H7 (cell line): Measurements from ENCODE around the gene NFIA. TPM values are rescaled to one million over a fixed set of nuclear protein-coding genes. Genes with fewer than 3 reads are reported as not detected.
"Not testable (repeated sequence)": the region's sequence is repeated elsewhere in the genome, so short reads cannot be mapped to it uniquely, and the experiment has no call there.

Experiments
- DNase-seq: peaks from one replicate; pipeline ENCODE4 v3.0.0; 2012
- H3K27me3 ChIP-seq: 2 replicates; pipeline ENCODE4 v1.6.0; 2011; ENCODE audit warnings: mild to moderate bottlenecking, low read length; ENCODE audit not compliant: control insufficient read depth, insufficient read depth
- H3K36me3 ChIP-seq: replicated peaks from 2 replicates; pipeline ENCODE4 v1.5.1; 2011; ENCODE audit warnings: low read length; ENCODE audit not compliant: control insufficient read depth, insufficient read depth
- H3K4me3 ChIP-seq: 2 replicates; pipeline ENCODE4 v1.5.1; 2011; ENCODE audit warnings: low read depth, mild to moderate bottlenecking, control low read depth, low read length, moderate library complexity; ENCODE audit not compliant: insufficient read depth
- total RNA-seq: library from RNA; depleted of rRNA; stranded (reverse); fragments of >200 nt; shearing (Covaris generic); gene quantifications from 2 replicates; pipeline ENCODE4 v1.2.3, GENCODE V29; 2014

Gene NFIA
- total RNA-seq, 1 experiment from 2014 or later, result 11.3 TPM

GRCh38 chr1:61116421-61116820, 34.1 kb downstream of the NFIA start:
- Histone ChIP-seq H3K36me3 (no peaks in the 10 kb centered on the region), H3K4me3 (no peak overlapping the region), H3K27me3 (no peaks in the 10 kb centered on the region)
- no peak for DNase-seq

DNA sequence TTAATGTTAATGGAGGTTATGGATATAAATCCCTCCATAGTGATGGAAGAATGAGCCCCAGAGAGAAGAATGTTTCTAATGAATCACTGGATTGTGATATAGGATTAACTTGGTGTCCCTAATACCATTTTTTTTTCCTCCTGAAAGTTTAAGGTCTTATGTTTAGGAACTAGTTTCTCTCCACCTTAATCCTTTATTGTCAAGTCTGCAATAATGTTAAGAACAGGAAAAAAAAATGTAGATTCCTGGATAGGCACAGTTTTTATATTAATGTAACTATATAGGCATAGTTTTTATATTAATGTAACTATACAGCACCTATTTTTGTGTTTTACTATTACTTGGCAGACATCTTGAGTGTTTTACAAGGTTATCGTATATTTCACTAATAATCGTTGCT, 34.9 kb downstream of the NFIA start:
- H3K36me3 ChIP-seq, result no peaks in the 10 kb centered on the region
- DNase-seq, result no peak
- H3K4me3 ChIP-seq, result no peak overlapping the region
- no peaks in the 10 kb centered on the region for H3K27me3 ChIP-seq

GRCh38 chr1:61119085-61119484, 36.7 kb downstream of the NFIA start:
- DNase-seq, result no peak
- Histone ChIP-seq H3K36me3 (no peaks in the 10 kb centered on the region), H3K4me3 (no peak overlapping the region), H3K27me3 (no peaks in the 10 kb centered on the region)

GRCh38 chr1:61120246-61120840, 38.0 kb downstream of the NFIA start:
- no peak for DNase-seq
- Histone ChIP-seq H3K36me3 (no peaks in the 10 kb centered on the region), H3K4me3 (no peak overlapping the region), H3K27me3 (no peaks in the 10 kb centered on the region)

DNA sequence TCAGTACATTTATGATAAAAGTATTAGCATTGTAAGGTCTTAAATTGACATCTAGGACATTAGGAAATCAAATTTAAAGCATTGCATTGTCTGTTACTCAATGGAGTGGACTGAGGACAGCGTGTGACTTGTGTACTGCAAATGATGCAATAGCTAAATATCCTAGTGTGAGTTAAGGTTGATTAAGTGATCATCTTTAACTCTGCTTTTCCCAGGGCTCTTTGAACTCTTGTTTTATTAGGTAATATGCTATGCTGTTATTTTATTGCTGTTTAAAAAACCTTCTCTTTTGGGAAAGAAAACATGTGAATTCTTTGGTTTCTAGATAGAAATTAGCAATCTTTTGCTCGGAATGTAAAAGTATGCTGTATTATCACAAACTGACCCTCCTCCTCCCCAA, 38.6 kb downstream of the NFIA start:
- no peaks in the 10 kb centered on the region for H3K36me3 ChIP-seq
- DNase-seq, result no peak
- no peaks in the 10 kb centered on the region for H3K27me3 ChIP-seq
- H3K4me3 ChIP-seq, result no peak overlapping the region

DNA sequence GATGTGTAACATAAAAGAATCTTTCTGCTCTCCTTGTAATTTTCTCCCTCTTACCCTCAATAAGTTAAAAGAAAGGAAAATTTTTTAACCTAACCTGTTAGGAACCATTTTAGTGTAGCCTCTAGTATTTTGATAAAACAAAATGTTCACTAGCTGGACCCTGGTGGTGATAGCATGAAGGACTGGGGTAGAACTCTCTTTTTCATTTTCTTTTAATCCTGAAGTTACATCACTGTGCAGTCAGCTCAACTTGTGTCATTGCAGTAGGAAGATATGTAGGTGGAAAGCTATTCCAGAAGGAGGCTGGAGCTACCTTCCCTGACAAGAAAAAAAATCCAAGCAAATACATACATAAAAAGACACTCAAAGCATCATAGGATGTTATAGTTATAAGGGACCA, 39.3 kb downstream of the NFIA start:
- H3K27me3 ChIP-seq, result no peaks in the 10 kb centered on the region
- H3K4me3 ChIP-seq, result no peak overlapping the region
- DNase-seq, result no peak
- H3K36me3 ChIP-seq, result no peaks in the 10 kb centered on the region

DNA sequence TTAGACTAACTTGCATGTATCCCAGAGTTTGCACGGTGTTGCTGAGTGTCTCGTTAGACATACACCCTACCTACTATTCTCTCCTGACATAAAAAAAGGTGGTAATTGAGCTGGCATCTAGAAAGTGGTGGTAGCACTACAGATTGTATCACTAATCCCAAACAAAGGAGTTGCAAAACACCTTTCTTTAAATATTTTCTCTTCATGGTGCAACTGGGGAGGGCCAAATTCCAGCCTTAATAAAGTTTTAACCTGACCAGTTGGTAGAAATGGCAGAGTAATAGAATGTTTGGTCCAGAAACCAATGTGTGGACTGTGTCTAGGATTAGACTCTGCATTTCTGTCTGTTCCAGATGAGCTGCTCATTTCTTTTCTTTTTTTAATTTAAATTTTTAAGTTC, 40.0 kb downstream of the NFIA start:
- Histone ChIP-seq H3K4me3 (no peak overlapping the region), H3K36me3 (no peaks in the 10 kb centered on the region), H3K27me3 (no peaks in the 10 kb centered on the region)
- DNase-seq, result no peak

GRCh38 chr1:61123326-61123725, 41.0 kb downstream of the NFIA start:
- Histone ChIP-seq H3K4me3 (no peak overlapping the region), H3K27me3 (no peaks in the 10 kb centered on the region), H3K36me3 (no peaks in the 10 kb centered on the region)
- no peak for DNase-seq

DNA sequence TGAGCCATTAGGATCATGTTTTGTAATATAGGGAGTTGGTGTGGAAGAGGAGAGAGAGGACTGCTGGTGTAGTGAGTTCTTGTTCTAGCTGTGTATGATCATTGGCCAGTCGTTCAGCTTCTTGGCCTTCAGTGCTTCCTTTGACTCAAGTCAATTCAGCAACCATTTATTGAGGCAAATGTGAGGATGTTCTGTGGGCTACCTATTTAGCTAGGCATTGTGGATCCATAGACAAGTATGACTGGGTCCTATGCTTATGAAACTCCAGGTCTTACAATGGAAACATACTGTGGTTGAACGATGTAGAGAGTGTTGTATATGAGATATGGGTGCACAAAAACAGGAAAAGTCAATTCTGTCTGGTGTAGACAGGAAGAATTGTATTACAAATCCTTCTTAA, 41.7 kb downstream of the NFIA start:
- H3K4me3 ChIP-seq, result no peak overlapping the region
- H3K36me3 ChIP-seq, result no peaks in the 10 kb centered on the region
- H3K27me3 ChIP-seq, result no peaks in the 10 kb centered on the region
- DNase-seq, result no peak

GRCh38 chr1:61124696-61125095, 42.3 kb downstream of the NFIA start:
- Histone ChIP-seq H3K27me3 (no peaks in the 10 kb centered on the region), H3K4me3 (no peak overlapping the region), H3K36me3 (no peaks in the 10 kb centered on the region)
- DNase-seq, result no peak

DNA sequence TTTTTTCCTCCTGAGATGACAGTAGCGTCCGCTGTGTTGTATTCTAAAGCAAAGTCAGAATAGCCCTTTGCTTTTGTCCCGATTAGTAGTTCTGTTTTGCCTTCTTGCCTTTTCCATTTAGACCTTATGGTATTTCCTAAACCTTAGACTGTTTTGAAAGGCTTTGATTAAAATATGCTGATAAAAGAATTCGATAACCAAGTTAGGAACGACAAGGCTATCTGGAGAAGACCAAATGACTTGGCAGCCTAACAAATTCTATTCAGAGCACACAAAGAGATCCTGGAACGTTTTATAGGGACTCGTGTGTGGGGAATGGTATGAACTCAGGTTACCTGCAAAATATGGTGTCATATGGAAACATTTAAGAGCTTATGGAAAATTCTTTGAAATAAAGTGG, 42.9 kb downstream of the NFIA start:
- Histone ChIP-seq H3K4me3 (no peak overlapping the region), H3K27me3 (no peaks in the 10 kb centered on the region), H3K36me3 (no peaks in the 10 kb centered on the region)
- no peak for DNase-seq

DNA sequence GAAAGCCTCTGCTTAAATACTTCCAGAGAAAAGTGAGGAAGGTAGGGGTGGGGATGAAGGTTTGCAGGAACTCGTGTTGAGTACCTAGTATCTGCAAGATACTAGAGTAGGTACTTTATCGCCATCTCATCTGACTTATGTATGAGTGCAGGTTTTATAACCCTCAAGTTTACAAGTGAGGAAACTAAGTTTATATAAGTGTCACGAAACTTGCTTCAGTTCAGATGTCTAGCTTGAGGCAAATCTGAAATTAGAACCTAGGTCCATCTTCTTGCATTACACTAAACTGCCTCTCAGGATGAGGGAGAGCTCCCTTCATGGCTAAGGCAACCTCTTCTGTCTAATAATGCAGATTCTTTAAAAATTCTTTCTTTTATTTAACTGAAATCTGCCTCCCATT, 43.5 kb downstream of the NFIA start:
- Histone ChIP-seq H3K27me3 (no peaks in the 10 kb centered on the region), H3K36me3 (no peaks in the 10 kb centered on the region), H3K4me3 (no peak overlapping the region)
- no peak for DNase-seq

DNA sequence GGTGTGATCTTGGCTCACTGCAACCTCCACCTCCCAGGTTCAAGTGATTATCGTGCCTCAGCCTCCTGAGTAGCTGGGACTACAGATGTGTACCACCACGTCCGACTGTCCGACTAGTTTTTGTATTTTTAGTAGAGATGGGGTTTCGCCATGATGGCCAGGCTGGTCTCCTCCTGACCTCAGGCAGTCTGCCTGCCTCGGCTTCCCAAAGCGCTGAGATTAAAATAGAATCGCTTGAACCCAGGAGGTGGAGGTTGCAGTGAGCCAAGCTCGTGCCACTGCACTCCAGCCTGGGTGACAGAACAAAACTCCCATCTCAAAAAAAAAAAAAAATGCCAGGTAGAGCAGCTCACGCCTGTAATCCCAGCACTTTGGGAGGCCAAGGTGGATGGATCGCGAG, 44.5 kb downstream of the NFIA start:
- DNase-seq, H3K27me3 ChIP-seq, H3K36me3 ChIP-seq, H3K4me3 ChIP-seq: not testable (repeated sequence)

DNA sequence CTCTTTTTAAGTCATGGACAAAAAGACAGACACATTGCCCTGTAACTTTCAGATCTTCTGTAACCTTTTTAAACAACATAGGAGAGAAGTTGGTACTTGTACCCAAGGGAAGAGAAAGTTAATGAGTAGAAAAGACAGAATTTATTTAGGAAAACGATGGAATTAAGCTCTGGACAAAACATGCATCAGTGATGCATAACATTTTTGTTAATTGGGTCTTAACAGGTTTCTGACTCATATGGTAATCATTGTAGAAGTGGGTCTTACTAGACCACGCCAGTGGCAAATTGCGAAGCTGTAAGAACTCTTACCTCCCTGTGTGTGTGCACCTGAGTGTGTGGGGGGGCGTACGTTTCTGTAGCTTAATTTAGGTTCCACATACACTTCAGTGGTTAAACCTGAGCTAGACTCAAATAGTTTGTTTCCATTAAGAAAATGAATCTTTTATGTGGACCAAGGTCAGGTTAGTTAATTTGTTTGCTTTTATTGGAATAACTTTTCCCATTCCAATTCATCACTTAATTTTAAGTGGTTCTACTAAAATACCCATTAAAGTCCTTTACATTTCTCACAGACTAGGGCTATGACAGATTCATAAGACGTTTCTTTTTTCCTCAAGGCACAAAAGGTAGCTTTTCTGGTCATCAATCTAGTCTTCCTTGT, 48.1 kb downstream of the NFIA start:
- Histone ChIP-seq H3K36me3 (no peaks in the 10 kb centered on the region), H3K4me3 (no peak overlapping the region), H3K27me3 (no peaks in the 10 kb centered on the region)
- no peak for DNase-seq

DNA sequence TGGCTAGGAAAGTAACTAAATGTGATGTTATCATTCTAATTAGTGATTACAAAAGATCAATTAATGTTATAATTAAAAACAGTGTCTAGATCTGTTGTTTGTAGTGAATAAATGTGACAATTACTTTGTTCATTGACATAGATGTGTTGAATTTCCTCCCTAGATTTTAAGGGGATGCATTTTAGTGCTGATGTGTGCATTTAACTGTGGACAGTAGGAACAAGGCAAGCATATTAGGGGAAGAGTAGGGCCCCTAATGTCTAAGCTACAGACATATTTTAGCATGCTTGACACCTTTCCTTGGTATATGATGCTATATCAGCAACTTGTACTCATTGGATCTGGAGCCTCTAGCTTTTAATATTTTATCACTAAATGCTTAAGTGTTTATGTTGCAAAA, 48.9 kb downstream of the NFIA start:
- H3K36me3 ChIP-seq, result no peaks in the 10 kb centered on the region
- no peak overlapping the region for H3K4me3 ChIP-seq
- no peak for DNase-seq
- no peaks in the 10 kb centered on the region for H3K27me3 ChIP-seq

GRCh38 chr1:61131716-61132115, 49.4 kb downstream of the NFIA start:
- Histone ChIP-seq H3K4me3 (no peak overlapping the region), H3K27me3 (no peaks in the 10 kb centered on the region)
- DNase-seq, result no peak

More at GRCh38 chr1:61131716-61132115, 49.4 kb downstream of the NFIA start:
- H3K36me3 ChIP-seq, result no peaks in the 10 kb centered on the region
